GOT3 (cell line): Measurements from ENCODE around the gene FAM83E.
"Not testable (repeated sequence)": the region's sequence is repeated elsewhere in the genome, so short reads cannot be mapped to it uniquely, and the experiment has no call there.

Source experiments
- DNase-seq: peaks from one replicate; lab custom pipeline; 2025; ENCODE audit warnings: mixed read lengths; lab: John Stamatoyannopoulos, UW

The FAM83E gene

DNA sequence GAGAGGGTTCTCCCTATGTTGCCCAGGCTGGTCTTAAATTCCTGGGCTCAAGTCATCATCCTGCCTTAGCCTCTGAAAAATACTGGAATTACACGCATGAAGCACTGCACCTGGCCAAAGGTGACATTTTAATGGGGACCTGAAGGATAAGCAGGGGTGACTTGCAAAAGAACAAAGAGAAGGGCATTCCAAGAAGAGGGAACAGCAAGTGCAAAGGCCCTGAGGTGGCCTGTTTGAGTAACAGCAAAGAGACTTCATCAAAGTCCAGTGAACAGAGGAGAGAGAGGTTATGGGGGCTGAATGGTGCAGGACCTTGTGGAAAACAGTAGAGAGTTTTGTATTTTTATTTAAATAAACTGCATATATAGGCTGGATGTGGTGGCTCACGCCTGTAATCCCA, 27.0 kb upstream of the FAM83E start:
- DNase-seq: no peak

DNA sequence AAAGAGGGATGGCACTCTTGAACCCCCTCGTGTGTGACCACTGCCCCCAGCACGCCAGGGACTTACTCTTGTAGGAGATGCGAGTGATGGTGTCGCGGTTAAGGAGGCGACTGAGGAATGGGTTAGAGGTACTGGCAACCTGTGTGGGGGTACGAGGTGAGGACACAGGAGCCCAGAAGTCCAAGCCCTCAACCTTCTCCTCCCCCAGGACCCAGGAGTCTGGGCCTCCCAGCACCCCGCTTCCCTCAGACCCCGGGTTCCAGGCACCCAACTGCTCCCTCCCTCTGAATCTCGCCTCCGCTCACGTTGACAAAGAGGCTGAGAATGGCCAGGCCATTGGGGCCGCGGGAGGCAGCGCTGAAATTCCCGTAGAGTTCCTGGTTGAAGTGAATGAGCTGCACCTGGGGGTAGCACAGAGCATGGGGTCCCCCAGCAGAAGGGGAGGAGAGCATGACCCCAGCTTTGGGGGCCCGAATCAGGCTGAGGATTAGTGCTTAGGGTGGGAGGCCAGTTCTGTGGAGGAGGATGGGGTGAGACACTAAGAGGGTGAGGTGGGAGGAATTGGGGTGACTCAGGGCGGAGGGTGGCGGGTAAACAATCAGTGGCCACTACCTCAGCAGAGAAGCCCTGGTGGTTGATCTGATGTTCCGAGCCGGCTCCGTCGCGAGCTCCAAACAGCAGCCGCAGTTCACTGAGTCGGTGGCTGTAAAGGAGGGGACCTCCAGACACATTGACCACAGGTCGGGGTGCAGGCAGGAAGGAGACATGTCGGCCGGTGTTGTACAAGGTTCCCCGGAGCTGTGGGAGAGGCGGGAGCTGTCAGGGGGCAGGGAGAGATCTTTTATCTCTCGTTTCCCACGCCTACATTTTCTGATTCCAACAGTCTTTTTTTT, 24.9 kb upstream of the FAM83E start:
- DNase-seq: no peak

GRCh38 chr19:48638831-48639381, 24.0 kb upstream of the FAM83E start:
- no peak for DNase-seq

GRCh38 chr19:48637948-48638830, 23.3 kb upstream of the FAM83E start:
- DNase-seq: no peak

GRCh38 chr19:48637449-48637947, 22.6 kb upstream of the FAM83E start:
- peak; percentile 88 for DNase-seq

DNA sequence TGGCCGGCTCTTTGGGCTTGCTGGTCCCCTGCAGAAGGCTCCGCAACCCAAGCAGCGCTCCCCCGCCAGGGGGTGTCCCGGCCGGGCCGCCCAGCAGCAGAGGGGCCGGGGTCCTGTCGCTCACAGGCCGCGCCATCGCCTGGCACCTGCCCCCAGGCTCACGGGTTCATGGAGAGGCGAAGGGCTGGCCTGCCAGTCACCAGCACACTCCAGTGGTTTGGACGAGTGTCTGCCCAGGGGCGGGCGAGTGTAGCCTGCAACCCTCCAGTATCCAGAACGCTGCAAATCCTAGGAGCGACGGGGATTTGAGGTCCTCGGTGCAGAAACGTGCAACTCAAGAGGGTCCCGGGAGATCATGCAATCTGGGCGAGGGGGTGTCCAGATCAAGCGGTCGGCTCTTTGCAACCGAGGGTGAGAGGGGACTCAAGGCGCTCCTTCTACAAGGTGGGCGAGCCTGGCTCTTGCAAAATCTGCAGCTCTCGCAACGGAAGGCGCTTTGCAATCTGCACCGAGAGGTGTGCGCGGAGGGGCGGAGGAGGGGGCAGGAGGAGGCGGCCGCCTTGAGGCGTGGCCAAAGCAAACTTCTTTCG, 22.1 kb upstream of the FAM83E start, which contains the start of gene DBP:
DBP (minus strand) TSS at position 521 of the 590 bp plus-strand sequence; CDS start at position 136, 385 bp downstream.
- DNase-seq: no peak

DNA sequence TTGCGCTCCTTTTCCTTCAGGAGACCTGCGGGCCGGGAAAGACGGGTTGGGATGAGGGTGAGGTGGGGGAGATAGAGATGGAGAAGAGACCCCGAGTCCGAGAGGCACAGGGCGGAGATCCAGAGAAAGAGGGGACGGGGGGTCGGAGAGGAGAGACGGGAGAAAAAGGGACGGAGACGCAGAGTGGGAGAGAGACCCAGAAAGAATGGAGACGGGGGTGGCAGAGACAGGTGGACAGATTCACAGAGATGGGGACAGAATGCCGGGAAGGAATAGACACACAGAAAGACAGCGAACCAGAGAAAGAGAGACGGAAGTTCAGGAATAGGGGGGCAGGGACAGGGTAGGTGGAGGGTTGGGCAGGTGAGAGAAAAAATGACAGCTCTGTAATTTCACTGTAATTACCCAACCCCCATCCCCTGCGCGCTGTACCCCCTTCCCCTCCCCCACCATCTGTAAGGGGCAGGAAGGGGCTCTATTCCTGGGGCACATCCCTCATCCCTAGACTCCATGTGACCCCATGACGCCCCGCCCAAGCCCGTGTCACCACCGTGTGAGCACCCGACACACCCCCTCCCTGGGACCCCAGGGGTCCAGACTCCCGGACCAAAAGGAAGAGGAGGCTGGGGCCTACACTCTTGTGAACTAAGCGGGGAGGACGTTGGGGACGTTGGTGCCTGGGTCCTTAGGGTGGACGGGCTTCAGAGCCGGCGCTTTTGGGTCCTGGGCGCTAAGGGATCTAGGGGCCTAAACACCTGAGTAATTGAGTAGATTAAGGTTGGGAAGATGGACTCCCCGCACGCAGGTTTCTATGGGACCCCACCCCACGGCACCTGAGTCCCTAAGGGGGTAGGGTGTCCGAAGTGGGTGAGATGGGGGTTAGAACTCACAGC, 21.3 kb upstream of the FAM83E start:
- DNase-seq: no peak

DNA sequence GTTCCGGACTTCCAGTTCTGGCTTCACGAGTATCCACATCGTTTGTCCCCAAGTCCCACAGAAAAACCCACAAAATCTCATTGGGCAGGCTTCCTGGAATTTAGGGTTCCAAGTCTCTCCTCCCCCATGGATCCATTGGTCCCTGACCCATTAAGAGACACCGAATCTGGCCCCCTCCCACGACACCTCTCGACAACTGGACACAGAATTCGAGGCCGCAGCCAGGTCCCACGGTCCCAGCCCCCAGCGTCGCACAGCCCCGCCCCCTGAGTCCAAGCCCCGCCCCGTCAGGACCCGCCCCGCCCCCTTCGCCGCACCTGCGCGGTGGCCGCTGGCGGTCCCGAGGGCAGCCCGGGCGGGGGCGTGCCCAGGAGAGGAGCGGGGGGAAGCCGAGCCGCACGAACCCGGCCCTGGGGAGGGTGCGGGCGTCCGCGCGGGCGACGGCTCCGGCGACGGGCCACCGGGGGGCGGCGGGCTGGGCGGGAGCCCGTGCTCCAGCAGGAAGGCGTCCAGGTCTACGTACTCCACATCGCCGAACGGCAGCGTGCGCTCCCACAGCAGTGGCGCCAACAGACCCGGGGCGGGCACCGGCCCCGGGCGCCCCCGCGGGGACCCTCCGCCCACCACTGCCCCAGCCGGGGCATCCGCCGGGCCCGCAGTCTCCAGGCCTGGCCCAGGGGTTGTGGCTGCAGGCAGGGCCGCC, 20.5 kb upstream of the FAM83E start:
- DNase-seq: no peak

GRCh38 chr19:48634424-48635262, 19.8 kb upstream of the FAM83E start:
- DNase-seq: peak; percentile 68

DNA sequence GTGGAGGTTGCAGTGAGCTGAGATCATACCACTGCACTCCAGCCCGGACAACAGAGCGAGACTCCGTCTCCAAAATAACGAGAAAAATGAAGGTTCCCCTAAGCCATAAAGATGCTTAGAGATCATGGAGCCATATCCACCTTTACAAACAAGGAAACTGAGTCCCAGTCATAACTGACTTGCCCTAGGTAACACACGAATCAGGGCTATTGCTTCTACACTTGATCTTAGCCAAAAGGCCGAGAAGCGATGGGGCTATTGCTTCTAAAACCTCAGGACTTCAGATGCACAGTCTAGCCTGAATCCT, 19.1 kb upstream of the FAM83E start:
- DNase-seq: no peak

GRCh38 chr19:48633148-48634035, 18.5 kb upstream of the FAM83E start:
- DNase-seq: no peak

DNA sequence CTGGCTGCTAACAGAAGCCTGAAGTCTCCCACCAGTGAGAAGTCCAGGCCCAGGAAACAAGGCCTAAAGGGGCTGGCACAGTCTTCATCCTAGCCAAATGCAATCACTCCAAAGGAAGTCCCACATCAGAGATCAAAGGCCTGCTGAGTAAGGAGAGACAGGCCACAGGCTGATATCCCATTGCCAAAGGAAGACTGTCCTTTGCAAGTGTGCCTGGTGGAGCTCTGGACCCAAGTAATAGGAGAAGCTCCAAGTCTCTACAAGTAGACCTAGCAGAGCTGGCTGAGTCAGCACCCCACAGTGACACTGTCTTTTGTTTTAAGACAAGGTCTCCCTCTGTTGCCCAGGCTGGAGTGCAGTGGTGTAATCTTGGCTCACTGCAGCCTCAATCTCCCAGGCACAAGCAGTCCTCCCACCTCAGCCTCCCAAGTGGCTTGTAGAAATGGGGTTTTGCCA, 17.8 kb upstream of the FAM83E start:
- peak; percentile 25 for DNase-seq

DNA sequence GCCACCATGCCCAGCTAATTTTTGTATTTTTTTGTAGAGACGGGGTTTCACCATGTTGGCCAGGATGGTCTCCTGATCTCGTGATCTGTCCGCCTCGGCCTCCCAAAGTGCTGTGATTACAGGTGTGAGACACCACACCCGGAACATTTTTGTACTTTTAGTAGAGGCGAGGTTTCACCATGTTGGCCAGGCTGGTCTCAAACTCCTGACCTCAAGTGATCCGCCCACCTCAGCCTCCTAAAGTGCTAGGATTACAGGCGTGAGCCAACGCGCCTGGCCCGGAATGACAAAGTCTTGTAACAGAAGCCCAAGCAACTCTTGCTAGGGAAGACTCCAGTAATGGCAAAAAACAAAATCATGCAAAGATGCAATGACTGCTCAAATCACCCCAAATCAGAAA, 17.4 kb upstream of the FAM83E start:
- not testable (repeated sequence) for DNase-seq

- no peak for DNase-seq
Observed at GRCh38 chr19:48631225-48631624, 16.3 kb upstream of the FAM83E start.

GRCh38 chr19:48630296-48631063, 15.6 kb upstream of the FAM83E start:
- DNase-seq: no peak

GRCh38 chr19:48629599-48630295, 14.9 kb upstream of the FAM83E start:
- no peak for DNase-seq

- DNase-seq: no peak
Observed at GRCh38 chr19:48629297-48629598, 14.4 kb upstream of the FAM83E start.
